Ascending aorta (tissue), 2 donors: ENCODE results near the gene MYOZ3. TPM values are rescaled to one million over a fixed set of nuclear protein-coding genes. Genes with fewer than 3 reads are reported as not detected.
A peak's percentile ranks its signal among the peaks of the same experiment; 100 is the strongest.

ENCODE experiments used
- DNase-seq, 2 donors: peaks; one replicate each; pipeline ENCODE4 v3.0.0-alpha.2; 2019; ENCODE audit warnings: low spot score in 2 of 2
- H3K27ac ChIP-seq, 2 donors: fragments of 200-600 bp; sonication (generic); one replicate each; pipeline ENCODE4 v1.5.1; 2016 to 2017; ENCODE audit warnings: mild to moderate bottlenecking in 1 of 2
- H3K27me3 ChIP-seq: fragments of 200-600 bp; sonication (generic); one replicate; pipeline ENCODE4 v1.5.1; 2017
- H3K36me3 ChIP-seq, 2 donors: fragments of 200-600 bp; sonication (generic); one replicate each; pipeline ENCODE4 v1.5.1; 2016
- H3K4me1 ChIP-seq, 2 donors: fragments of 200-600 bp; sonication (generic); one replicate each; pipeline ENCODE4 v1.5.1; 2016 to 2017; ENCODE audit warnings: mild to moderate bottlenecking in 1 of 2
- H3K4me3 ChIP-seq, 2 donors: fragments of 200-600 bp; sonication (generic); one replicate each; pipeline ENCODE4 v1.5.1; 2016 to 2017; ENCODE audit warnings: mild to moderate bottlenecking in 1 of 2
- H3K9me3 ChIP-seq, 2 donors: fragments of 200-600 bp; sonication (generic); one replicate each; pipeline ENCODE4 v1.5.1; 2016
- intact Hi-C: fragments of 100-400 bp; cut with DNase I; formaldehyde crosslinking; loops from one replicate; pipeline ENCODE4 v1.15.1; 2023
- total RNA-seq: library from RNA; depleted of rRNA; stranded (reverse); fragments of >200 nt; gene quantifications from one replicate; pipeline ENCODE4 v1.1.0, GENCODE V29; 2016
- TF ChIP-seq, protein P1 (sequence below), 3 experiments: fragments of 200-600 bp in 2 of 3; fragments of 450-650 bp in 1 of 3; sonication (generic) in 2 of 3; IDR thresholded peaks; one replicate each; pipeline ENCODE4 v1.5.1; 2016 to 2019; ENCODE audit warnings: antibody characterized with exemption in 3 of 3, mild to moderate bottlenecking in 1 of 3, moderate library complexity in 1 of 3

The MYOZ3 gene
- total RNA-seq, 1 donor from 2014 or later, result 1.1 TPM

DNA sequence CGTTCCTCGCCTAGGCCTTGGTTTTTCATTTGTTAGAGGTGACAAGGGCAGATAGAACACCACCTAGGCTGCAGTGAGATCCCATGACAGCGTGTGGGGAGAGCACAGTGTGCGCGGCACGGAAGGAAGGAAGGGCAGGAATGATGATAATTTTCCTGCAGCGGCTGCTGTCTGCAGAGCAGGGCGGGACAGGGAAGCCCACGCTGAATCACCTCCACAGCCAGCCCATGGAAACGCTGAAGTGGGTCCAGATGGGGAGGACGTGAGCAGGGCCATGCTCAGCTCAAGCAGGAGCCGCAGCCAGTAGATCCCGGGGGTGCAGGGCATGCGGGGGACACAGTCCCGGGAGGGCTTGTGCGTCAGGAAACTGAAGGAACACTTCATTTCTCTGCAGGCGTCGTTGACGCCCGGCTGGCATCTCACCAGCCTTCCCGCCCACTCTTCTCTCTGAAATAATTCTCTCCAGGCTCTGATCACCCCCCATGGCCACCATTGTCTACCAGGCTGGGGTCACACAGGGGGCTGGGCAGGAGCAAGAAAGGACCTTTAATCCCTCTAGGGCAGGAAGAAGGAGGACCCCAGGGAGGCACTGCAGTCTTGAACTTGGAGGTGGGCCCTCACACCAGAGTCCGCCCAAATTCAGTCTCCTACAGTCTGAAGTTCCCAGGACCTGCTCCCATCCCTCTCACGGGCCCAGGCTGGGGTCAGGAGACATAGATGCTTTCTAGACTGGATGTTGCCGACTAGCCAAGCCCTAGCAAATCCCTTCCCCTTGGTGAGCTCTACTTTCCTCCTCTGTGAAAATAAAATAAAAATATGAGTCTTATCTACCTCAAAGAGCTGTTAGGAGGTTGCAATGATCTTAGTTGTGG, 41.5 kb upstream of the MYOZ3 start:
- DNase-seq, result peak in 1 of 2 donors; percentile 84
- Histone ChIP-seq H3K4me1 (peaks cover 36 to 74% of the 10 kb centered on the region in 2 donors), H3K4me3 (peak overlapping the region in 1 of 2 donors; percentile 21), H3K9me3 (no peaks in the 10 kb centered on the region), H3K36me3 (no peaks in the 10 kb centered on the region), H3K27me3 (no peaks in the 10 kb centered on the region), H3K27ac (peak overlapping the region; percentile 96 to 99)
- TF ChIP-seq, protein P1, sequence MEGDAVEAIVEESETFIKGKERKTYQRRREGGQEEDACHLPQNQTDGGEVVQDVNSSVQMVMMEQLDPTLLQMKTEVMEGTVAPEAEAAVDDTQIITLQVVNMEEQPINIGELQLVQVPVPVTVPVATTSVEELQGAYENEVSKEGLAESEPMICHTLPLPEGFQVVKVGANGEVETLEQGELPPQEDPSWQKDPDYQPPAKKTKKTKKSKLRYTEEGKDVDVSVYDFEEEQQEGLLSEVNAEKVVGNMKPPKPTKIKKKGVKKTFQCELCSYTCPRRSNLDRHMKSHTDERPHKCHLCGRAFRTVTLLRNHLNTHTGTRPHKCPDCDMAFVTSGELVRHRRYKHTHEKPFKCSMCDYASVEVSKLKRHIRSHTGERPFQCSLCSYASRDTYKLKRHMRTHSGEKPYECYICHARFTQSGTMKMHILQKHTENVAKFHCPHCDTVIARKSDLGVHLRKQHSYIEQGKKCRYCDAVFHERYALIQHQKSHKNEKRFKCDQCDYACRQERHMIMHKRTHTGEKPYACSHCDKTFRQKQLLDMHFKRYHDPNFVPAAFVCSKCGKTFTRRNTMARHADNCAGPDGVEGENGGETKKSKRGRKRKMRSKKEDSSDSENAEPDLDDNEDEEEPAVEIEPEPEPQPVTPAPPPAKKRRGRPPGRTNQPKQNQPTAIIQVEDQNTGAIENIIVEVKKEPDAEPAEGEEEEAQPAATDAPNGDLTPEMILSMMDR (IDR thresholded peaks at IDR 0.05), result no peak
- intact Hi-C loops, result no loop called here

DNA sequence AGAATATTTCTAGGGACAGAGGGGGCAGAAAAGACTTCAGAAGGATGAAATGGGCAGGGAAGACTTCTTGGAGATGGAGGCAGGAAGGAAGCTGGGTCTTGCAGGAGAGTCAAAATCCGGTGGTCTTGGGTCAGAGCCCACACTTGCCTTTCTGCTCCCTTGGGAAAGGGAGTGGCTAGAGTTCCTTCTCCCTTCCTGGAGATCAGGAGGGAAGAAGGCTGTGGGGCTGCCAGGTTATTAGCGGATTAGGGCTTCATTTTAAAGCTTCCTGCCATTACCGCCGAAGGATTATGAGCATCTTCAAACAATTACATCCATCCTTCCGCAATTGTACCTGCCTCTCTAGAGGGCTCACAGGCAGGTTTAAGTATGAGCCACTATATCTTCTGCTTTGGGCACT, 39.8 kb upstream of the MYOZ3 start:
- TF ChIP-seq, protein P1 (IDR thresholded peaks at IDR 0.05), result no peak
- H3K4me1 ChIP-seq, result peaks cover 24 to 57% of the 10 kb centered on the region in 2 donors
- H3K27me3 ChIP-seq, result no peaks in the 10 kb centered on the region
- intact Hi-C loops, result no loop called here
- H3K9me3 ChIP-seq, result no peaks in the 10 kb centered on the region
- no peak for DNase-seq
- peak overlapping the region; percentile 96 to 99 for H3K27ac ChIP-seq
- H3K4me3 ChIP-seq, result no peak overlapping the region
- no peaks in the 10 kb centered on the region for H3K36me3 ChIP-seq

DNA sequence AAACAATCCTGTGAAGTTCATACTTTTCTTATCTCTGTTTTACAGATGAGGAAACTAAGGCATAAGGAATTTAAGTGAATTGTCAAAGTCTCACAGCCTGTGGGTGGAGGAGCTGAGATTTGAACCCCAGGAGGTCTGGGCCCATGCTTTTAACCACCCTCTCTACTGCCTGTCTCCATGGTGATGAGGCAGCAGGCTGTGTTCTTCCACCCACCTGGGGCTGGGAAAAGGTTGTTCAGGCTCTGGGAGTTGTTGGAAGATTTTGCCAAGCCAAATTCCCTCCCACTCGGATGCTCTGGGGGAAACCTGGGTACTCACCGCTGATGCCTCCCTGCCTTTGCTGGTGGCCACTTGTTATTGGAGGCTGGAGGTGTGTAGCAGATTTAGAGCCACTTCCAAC, 38.9 kb upstream of the MYOZ3 start:
- intact Hi-C loops, result no loop called here
- H3K36me3 ChIP-seq, result no peaks in the 10 kb centered on the region

DNA sequence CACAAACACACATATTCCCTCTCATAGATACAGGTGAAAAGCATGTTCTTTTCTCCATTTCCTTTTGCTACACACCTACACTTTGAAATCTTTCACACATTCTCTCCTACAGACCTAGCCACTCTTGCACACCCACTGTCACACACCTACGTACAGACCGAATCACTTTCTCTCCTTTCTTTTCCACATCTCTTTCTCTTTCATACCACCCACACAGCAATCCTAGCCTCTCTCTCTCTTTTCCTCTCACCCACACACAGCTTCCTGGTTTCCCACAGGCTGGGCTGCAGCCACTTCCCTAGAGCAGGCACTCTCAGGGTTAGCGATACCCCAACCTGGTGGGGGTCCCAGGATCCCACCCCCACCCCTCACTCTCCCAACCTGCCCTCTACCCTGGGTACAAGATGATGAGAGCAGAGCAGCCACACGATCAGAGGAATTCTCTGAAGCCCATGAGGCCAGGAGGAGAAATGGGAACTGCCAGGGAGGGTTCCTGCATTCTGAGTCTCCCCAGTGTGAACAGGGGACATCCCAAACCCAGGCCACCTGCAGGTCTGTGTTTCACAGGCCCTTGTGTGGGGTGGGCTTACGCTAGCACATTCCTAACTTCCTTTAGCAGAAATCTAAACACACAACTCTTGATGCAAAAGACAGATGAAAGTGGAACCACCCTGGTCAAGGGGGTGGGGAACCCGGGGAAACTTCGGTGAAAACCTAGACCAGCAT, 37.7 kb upstream of the MYOZ3 start:
- intact Hi-C loops, result no loop called here
- peak overlapping the region; percentile 96 to 99 for H3K27ac ChIP-seq
- H3K4me3 ChIP-seq, result peak overlapping the region; percentile 14 to 81
- DNase-seq, result no peak
- no peaks in the 10 kb centered on the region for H3K27me3 ChIP-seq
- no peaks in the 10 kb centered on the region for H3K36me3 ChIP-seq
- no peaks in the 10 kb centered on the region for H3K9me3 ChIP-seq
- peaks cover 21 to 51% of the 10 kb centered on the region in 2 donors for H3K4me1 ChIP-seq
- TF ChIP-seq, protein P1 (IDR thresholded peaks at IDR 0.05), result no peak

More for the DNA sequence above, 38.9 kb upstream of the MYOZ3 start:
- Histone ChIP-seq H3K27ac (peak overlapping the region; percentile 96 to 99), H3K27me3 (no peaks in the 10 kb centered on the region), H3K9me3 (no peaks in the 10 kb centered on the region), H3K4me3 (no peak overlapping the region), H3K4me1 (peaks cover 24 to 52% of the 10 kb centered on the region in 2 donors)
- TF ChIP-seq, protein P1 (IDR thresholded peaks at IDR 0.05), result no peak
- DNase-seq, result no peak

DNA sequence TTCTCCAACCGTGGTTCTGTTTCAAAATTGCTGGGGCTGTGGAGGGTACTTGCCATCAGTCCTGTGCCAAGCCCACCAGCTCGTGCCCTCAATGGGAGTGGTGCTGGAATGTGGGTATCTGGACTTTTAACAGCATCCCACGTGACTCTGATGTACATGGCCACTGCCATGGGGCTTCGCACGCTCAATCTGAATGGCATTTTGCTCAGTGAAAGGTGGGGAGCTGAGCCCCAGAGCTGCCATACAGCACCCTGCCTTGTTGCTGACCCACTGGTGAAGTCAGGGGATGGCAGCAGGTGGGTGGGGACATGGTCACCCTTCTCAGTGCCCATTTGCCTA, 37.2 kb upstream of the MYOZ3 start:
- no peaks in the 10 kb centered on the region for H3K36me3 ChIP-seq
- H3K27ac ChIP-seq, result peak overlapping the region; percentile 96 to 99
- intact Hi-C loops, result no loop called here
- TF ChIP-seq, protein P1 (IDR thresholded peaks at IDR 0.05), result no peak
- H3K4me1 ChIP-seq, result peaks cover 21 to 51% of the 10 kb centered on the region in 2 donors
- H3K9me3 ChIP-seq, result no peaks in the 10 kb centered on the region
- peak overlapping the region; percentile 81 to 95 for H3K4me3 ChIP-seq
- no peak for DNase-seq
- no peaks in the 10 kb centered on the region for H3K27me3 ChIP-seq
